Measurements from ENCODE around the gene MAP4K2.

MAP4K2 gene

GRCh38 chr11:64794526-64794925 lies 8.5 kb downstream of the MAP4K2 start:
- DNase-seq (ENCODE audit: low read depth, low spot score) = no peak
- H3K27ac ChIP-seq = no peak overlapping the region

GRCh38 chr11:64793271-64794160 lies 9.5 kb downstream of the MAP4K2 start:
- no peak overlapping the region for H3K27ac ChIP-seq
- DNase-seq (ENCODE audit: low read depth, low spot score) = no peak

- H3K27ac ChIP-seq = no peak overlapping the region
- no peak for DNase-seq (ENCODE audit: low read depth, low spot score)
Measured at GRCh38 chr11:64792482-64792881, 10.5 kb downstream of the MAP4K2 start.

GRCh38 chr11:64791781-64792291 lies 11.2 kb downstream of the MAP4K2 start:
- H3K27ac ChIP-seq = no peak overlapping the region
- no peak for DNase-seq (ENCODE audit: low read depth, low spot score)

- H3K27ac ChIP-seq = no peak overlapping the region
- DNase-seq (ENCODE audit: low read depth, low spot score) = no peak
Measured at GRCh38 chr11:64790205-64791095, 12.6 kb downstream of the MAP4K2 start.

GRCh38 chr11:64789331-64790204 lies 13.4 kb downstream of the MAP4K2 start:
- no peak overlapping the region for H3K27ac ChIP-seq
- no peak for DNase-seq (ENCODE audit: low read depth, low spot score)

GRCh38 chr11:64788321-64789215 lies 14.4 kb downstream of the MAP4K2 start:
- no peak overlapping the region for H3K27ac ChIP-seq
- no peak for DNase-seq (ENCODE audit: low read depth, low spot score)

- H3K27ac ChIP-seq = no peak overlapping the region
- no peak for DNase-seq (ENCODE audit: low read depth, low spot score)
Measured at GRCh38 chr11:64787526-64788320, 15.3 kb downstream of the MAP4K2 start.

GRCh38 chr11:64786308-64786707 lies 16.7 kb downstream of the MAP4K2 start:
- DNase-seq (ENCODE audit: low read depth, low spot score) = no peak
- H3K27ac ChIP-seq = no peak overlapping the region

GRCh38 chr11:64784813-64785581 lies 18.0 kb downstream of the MAP4K2 start:
- no peak overlapping the region for H3K27ac ChIP-seq
- no peak for DNase-seq (ENCODE audit: low read depth, low spot score)

GRCh38 chr11:64778473-64779298 lies 24.3 kb downstream of the MAP4K2 start, which contains the start of gene SF1:
Gene SF1, minus strand, starts transcription at chr11:64778542. Its CDS starts 150 bp downstream, at chr11:64778392.
- peak; percentile 98 for DNase-seq (ENCODE audit: low read depth, low spot score)

GRCh38 chr11:64778223-64778472 lies 24.9 kb downstream of the MAP4K2 start:
- H3K27ac ChIP-seq = peak overlapping the region; percentile 98
- no peak for DNase-seq (ENCODE audit: low read depth, low spot score)

More at GRCh38 chr11:64778473-64779298, 24.3 kb downstream of the MAP4K2 start, which contains the start of gene SF1:
- peak within 1 kb of the TSS; percentile 98 for H3K27ac ChIP-seq

- H3K27ac ChIP-seq = peak overlapping the region; percentile 98
Measured at GRCh38 chr11:64777449-64778222, 25.4 kb downstream of the MAP4K2 start.

GRCh38 chr11:64776875-64777274 lies 26.1 kb downstream of the MAP4K2 start:
- DNase-seq (ENCODE audit: low read depth, low spot score) = no peak
- H3K27ac ChIP-seq = peak overlapping the region; percentile 98

More at GRCh38 chr11:64777449-64778222, 25.4 kb downstream of the MAP4K2 start:
- DNase-seq (ENCODE audit: low read depth, low spot score) = peak; percentile 57

GRCh38 chr11:64776425-64776824 lies 26.6 kb downstream of the MAP4K2 start:
- H3K27ac ChIP-seq = no peak overlapping the region
- no peak for DNase-seq (ENCODE audit: low read depth, low spot score)

- DNase-seq (ENCODE audit: low read depth, low spot score) = no peak
- no peak overlapping the region for H3K27ac ChIP-seq
Measured at GRCh38 chr11:64774144-64774543, 28.9 kb downstream of the MAP4K2 start.
